CD14-positive monocyte (primary cell): ENCODE results near the gene VWA5A. TPM values are rescaled to one million over a fixed set of nuclear protein-coding genes. Genes with fewer than 3 reads are reported as not detected.

Source experiments
- DNase-seq, 3 donors: peaks; one replicate each; pipeline ENCODE4 v3.0.0-alpha.2; 2011 to 2022
- H2AFZ ChIP-seq: 2 replicates; pipeline ENCODE4 v1.6.0; 2012; ENCODE audit warnings: mild to moderate bottlenecking, low read depth, low read length, inconsistent platforms; ENCODE audit not compliant: insufficient read depth, poor library complexity, severe bottlenecking
- H3K27ac ChIP-seq, 2 donors: 1 replicate in 1 of 2; 2 replicates in 1 of 2; pipeline ENCODE4 v1.5.1; 2012 to 2013; ENCODE audit warnings: low read length in 2 of 2, control low read depth in 1 of 2, inconsistent platforms in 1 of 2, low read depth in 1 of 2, mild to moderate bottlenecking in 1 of 2
- H3K27me3 ChIP-seq, 2 donors: one replicate each; pipeline versions ENCODE4 v1.6.0 to v1.6.1; 2011 to 2013; ENCODE audit warnings: low read length in 2 of 2; ENCODE audit not compliant: control insufficient read depth in 2 of 2, insufficient read depth in 2 of 2
- H3K36me3 ChIP-seq, 2 donors: replicated peaks in 1 of 2; 1 replicate in 1 of 2; 2 replicates in 1 of 2; pipeline versions ENCODE4 v1.5.1 to v1.6.1; 2012 to 2013; ENCODE audit warnings: low read length in 2 of 2, control low read depth in 1 of 2, inconsistent platforms in 1 of 2, mild to moderate bottlenecking in 1 of 2; ENCODE audit not compliant: insufficient read depth in 2 of 2, control insufficient read depth in 1 of 2
- H3K4me1 ChIP-seq, 2 donors: 1 replicate in 1 of 2; 2 replicates in 1 of 2; pipeline versions ENCODE4 v1.5.1 to v1.6.1; 2012 to 2013; ENCODE audit warnings: low read length in 2 of 2, control low read depth in 1 of 2, inconsistent platforms in 1 of 2, mild to moderate bottlenecking in 1 of 2, moderate library complexity in 1 of 2; ENCODE audit not compliant: insufficient read depth in 2 of 2, control insufficient read depth in 1 of 2
- H3K4me2 ChIP-seq: replicated peaks from 2 replicates; pipeline ENCODE3; 2012; ENCODE audit warnings: low read length, moderate library complexity, mild to moderate bottlenecking; ENCODE audit not compliant: poor library complexity, severe bottlenecking; ENCODE audit errors: extremely low read depth
- H3K4me3 ChIP-seq, 3 experiments: fragments of 200-600 bp in 1 of 3; sonication (generic) in 1 of 3; replicated peaks in 1 of 3; 1 replicate in 2 of 3; 2 replicates in 1 of 3; pipeline ENCODE4 v1.5.1; 2011 to 2013; ENCODE audit warnings: low read length in 3 of 3, mild to moderate bottlenecking in 3 of 3, control low read depth in 2 of 3, low read depth in 2 of 3, inconsistent platforms in 1 of 3, moderate library complexity in 1 of 3
- H3K79me2 ChIP-seq: 2 replicates; pipeline ENCODE4 v1.6.0; 2012; ENCODE audit warnings: mild to moderate bottlenecking, control low read depth, inconsistent platforms, low read length, moderate library complexity; ENCODE audit not compliant: insufficient read depth
- H3K9ac ChIP-seq: 2 replicates; pipeline ENCODE4 v1.6.0; 2017; ENCODE audit warnings: low read length, mild to moderate bottlenecking; ENCODE audit not compliant: insufficient read depth, poor library complexity, severe bottlenecking
- H3K9me3 ChIP-seq, 2 donors: replicated peaks in 1 of 2; 1 replicate in 1 of 2; 2 replicates in 1 of 2; pipeline versions ENCODE4 v1.5.1 to v1.6.1; 2012 to 2013; ENCODE audit warnings: low read length in 2 of 2, control low read depth in 1 of 2; ENCODE audit not compliant: control insufficient read depth in 1 of 2, insufficient read depth in 1 of 2
- H4K20me1 ChIP-seq: 2 replicates; pipeline ENCODE4 v1.6.0; 2012; ENCODE audit warnings: mild to moderate bottlenecking, low read length, control low read depth, moderate library complexity; ENCODE audit not compliant: insufficient read depth
- H3K27ac Mint-ChIP-seq, 7 donors: one replicate each; pipeline ENCODE4 v1.8.0; 2020; ENCODE audit warnings: mild to moderate bottlenecking in 7 of 7, mixed read lengths in 7 of 7, moderate library complexity in 6 of 7, inconsistent platforms in 2 of 7
- H3K27me3 Mint-ChIP-seq, 3 donors: one replicate each; pipeline ENCODE4 v1.8.0; 2021 to 2022; ENCODE audit warnings: low read depth in 3 of 3, mild to moderate bottlenecking in 3 of 3, mixed read lengths in 3 of 3, moderate library complexity in 3 of 3, inconsistent platforms in 1 of 3
- H3K36me3 Mint-ChIP-seq, 2 donors: one replicate each; pipeline ENCODE4 v1.8.0; 2020; ENCODE audit warnings: mixed read lengths in 2 of 2, inconsistent platforms in 1 of 2, mild to moderate bottlenecking in 1 of 2
- H3K4me1 Mint-ChIP-seq: one replicate; pipeline ENCODE4 v1.8.0; 2020; ENCODE audit warnings: mild to moderate bottlenecking, mixed read lengths
- H3K4me3 Mint-ChIP-seq, 2 donors: one replicate each; pipeline ENCODE4 v1.8.0; 2020; ENCODE audit warnings: mild to moderate bottlenecking in 2 of 2, mixed read lengths in 2 of 2, moderate library complexity in 1 of 2
- H3K9me3 Mint-ChIP-seq, 7 donors: one replicate each; pipeline ENCODE4 v1.8.0; 2020 to 2022; ENCODE audit warnings: mixed read lengths in 7 of 7, mild to moderate bottlenecking in 6 of 7, moderate library complexity in 6 of 7, inconsistent platforms in 2 of 7
- WGBS: methylation state at CpG from one replicate; pipeline ENCODE4 v1.1.5; 2013; ENCODE audit warnings: missing lambda C conversion rate; ENCODE audit not compliant: insufficient coverage; 5-methylcytosine and 5-hydroxymethylcytosine counted together
- intact Hi-C, 2 donors: fragments of 100-400 bp; cut with micrococcal nuclease; formaldehyde crosslinking; loops; one replicate each; pipeline versions ENCODE4 v1.15.0 to v1.15.1; 2023
- polyA plus RNA-seq, 3 donors: library from polyadenylated mRNA; depleted of rRNA in 1 of 3; unstranded in 2 of 3; stranded (reverse) in 1 of 3; fragments of 300-500 nt in 2 of 3; fragments of >200 nt in 1 of 3; fragmentation: Illumina TruSeq in 2 of 3; gene quantifications; 1 replicate in 2 of 3; 2 replicates in 1 of 3; pipeline ENCODE4 v1.2.3, GENCODE V29; 2012 to 2021
- TF ChIP-seq, protein P1 (sequence below): fragments of 200-600 bp; IDR thresholded peaks from one replicate; pipeline ENCODE4 v1.8.0; 2022; ENCODE audit warnings: antibody characterized with exemption, mild to moderate bottlenecking

VWA5A gene
- polyA plus RNA-seq, 3 donors = 7.6 to 11.2 (median 8.8) TPM

DNA sequence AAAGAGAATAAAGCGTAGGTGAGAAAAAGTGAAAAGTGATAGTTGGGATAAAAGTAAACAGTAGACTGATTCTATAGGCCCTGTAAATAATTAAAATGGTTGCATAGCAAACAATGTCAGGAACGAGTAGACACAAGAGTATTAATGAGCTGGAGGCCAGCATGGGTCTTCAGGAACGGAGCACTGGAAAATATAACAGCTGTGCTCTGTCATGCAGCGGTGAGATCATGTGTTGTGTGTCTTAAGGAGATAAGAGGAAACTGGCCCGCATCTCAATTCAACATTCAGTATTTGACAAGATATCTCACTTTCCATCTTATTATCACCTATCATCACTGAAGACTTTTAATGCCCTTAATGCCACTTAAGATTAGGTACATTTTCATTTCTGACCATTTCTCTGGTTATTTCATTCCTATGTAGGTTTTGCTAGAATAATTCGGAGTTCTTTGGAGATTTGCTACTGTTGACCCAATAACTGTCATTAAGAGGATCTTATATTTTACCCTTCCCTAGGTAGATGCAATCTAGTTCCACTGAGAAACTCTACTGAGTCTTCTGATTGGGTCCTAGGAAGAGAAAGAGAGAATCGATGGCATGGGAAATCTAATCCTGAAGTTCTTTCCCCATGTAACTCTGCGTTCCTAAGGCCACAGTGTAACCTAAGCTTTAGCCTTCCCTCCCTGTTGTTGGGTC lies 35.5 kb upstream of the VWA5A start:
- TF ChIP-seq, protein P1, sequence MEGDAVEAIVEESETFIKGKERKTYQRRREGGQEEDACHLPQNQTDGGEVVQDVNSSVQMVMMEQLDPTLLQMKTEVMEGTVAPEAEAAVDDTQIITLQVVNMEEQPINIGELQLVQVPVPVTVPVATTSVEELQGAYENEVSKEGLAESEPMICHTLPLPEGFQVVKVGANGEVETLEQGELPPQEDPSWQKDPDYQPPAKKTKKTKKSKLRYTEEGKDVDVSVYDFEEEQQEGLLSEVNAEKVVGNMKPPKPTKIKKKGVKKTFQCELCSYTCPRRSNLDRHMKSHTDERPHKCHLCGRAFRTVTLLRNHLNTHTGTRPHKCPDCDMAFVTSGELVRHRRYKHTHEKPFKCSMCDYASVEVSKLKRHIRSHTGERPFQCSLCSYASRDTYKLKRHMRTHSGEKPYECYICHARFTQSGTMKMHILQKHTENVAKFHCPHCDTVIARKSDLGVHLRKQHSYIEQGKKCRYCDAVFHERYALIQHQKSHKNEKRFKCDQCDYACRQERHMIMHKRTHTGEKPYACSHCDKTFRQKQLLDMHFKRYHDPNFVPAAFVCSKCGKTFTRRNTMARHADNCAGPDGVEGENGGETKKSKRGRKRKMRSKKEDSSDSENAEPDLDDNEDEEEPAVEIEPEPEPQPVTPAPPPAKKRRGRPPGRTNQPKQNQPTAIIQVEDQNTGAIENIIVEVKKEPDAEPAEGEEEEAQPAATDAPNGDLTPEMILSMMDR = no peak
- H3K4me1 ChIP-seq = peaks cover 14 to 17% of the 10 kb centered on the region in 2 donors
- no peak overlapping the region for H3K9ac ChIP-seq
- H3K27ac ChIP-seq = no peak overlapping the region
- no peak for DNase-seq
- H3K27me3 ChIP-seq = no peaks in the 10 kb centered on the region
- no peak overlapping the region for H2AFZ ChIP-seq
- Mint-ChIP-seq H3K4me3 (no peak overlapping the region), H3K36me3 (no peaks in the 10 kb centered on the region), H3K9me3 (peaks cover 0 to 2% (median 0%) of the 10 kb centered on the region in 7 donors), H3K27ac (no peak overlapping the region), H3K27me3 (peaks cover 0 to 4% (median 2%) of the 10 kb centered on the region in 3 donors), H3K4me1 (peaks cover 15% of the 10 kb centered on the region)
- H3K36me3 ChIP-seq = no peaks in the 10 kb centered on the region
- intact Hi-C loops = loop anchor here (10.0 kb wide), 3 partner anchors 195 to 505 kb away; no protein-coding TSS in a partner anchor
- no peaks in the 10 kb centered on the region for H4K20me1 ChIP-seq
- no peak overlapping the region for H3K4me2 ChIP-seq
- H3K9me3 ChIP-seq = no peaks in the 10 kb centered on the region
- WGBS = 100% methylated on average over 1 of the region's 8 CpGs
- no peak overlapping the region for H3K4me3 ChIP-seq
- no peaks in the 10 kb centered on the region for H3K79me2 ChIP-seq

DNA sequence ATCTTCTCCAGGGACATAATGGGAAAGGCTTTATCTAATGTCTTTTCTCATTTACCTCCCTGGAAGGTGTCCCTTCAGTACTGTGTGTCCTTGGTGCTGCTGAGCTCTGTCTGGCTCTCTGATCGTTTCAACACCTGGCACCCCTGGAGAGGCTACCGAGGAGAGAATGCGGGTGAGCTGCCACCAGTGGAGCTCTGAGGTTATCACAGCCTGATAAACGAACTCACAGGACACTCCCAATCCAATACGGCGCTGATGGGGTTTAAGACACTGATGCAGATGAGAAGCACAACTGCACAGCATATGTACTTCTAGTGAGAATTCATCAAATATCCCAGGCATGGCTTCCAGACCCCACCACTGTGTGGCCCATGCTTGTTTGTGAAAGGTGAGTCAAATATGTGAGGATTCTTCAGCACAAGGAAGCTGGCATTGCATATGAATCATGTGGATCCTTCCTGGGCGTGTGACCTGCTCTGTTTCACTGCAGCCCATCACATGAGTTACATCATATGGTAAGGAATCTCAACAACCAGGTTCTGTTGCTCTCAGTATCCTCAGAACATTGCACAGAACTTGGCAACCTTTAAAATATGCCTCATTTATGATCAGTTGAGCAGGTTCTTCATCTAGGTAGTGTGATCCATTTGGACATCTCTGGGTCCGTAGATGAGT lies 34.8 kb upstream of the VWA5A start:
- Histone ChIP-seq H3K79me2 (no peaks in the 10 kb centered on the region), H3K9me3 (no peaks in the 10 kb centered on the region), H3K4me2 (no peak overlapping the region), H3K36me3 (no peaks in the 10 kb centered on the region), H2AFZ (no peak overlapping the region), H3K4me3 (no peak overlapping the region), H3K27me3 (no peaks in the 10 kb centered on the region), H4K20me1 (no peaks in the 10 kb centered on the region), H3K9ac (no peak overlapping the region), H3K27ac (no peak overlapping the region), H3K4me1 (peaks cover 11 to 14% of the 10 kb centered on the region in 2 donors)
- peaks cover 0 to 2% (median 0%) of the 10 kb centered on the region in 7 donors for H3K9me3 Mint-ChIP-seq
- intact Hi-C loops = no loop called here
- no peaks in the 10 kb centered on the region for H3K36me3 Mint-ChIP-seq
- no peak overlapping the region for H3K4me3 Mint-ChIP-seq
- 86% methylated on average over 3 of the region's 8 CpGs for WGBS
- peaks cover 0 to 4% (median 2%) of the 10 kb centered on the region in 3 donors for H3K27me3 Mint-ChIP-seq
- no peak for DNase-seq
- TF ChIP-seq, protein P1 = no peak
- H3K27ac Mint-ChIP-seq = no peak overlapping the region
- H3K4me1 Mint-ChIP-seq = peaks cover 11% of the 10 kb centered on the region
